Measurements from ENCODE around the gene TMEM273.

- TF ChIP-seq CTCF (IDR thresholded peaks at IDR 0.05) (no peak), POLR2AphosphoS5 (IDR thresholded peaks at IDR 0.05) (no peak)
Observed at GRCh38 chr10:49220679-49221078, 32.5 kb upstream of the TMEM273 start.
